Cardiac fibroblast (primary cell): ENCODE results near the gene MMP28.

Experiments
- DNase-seq, 2 donors: peaks; one replicate each; pipeline versions ENCODE4 v3.0.0 to v3.0.0-alpha.2; 2010; ENCODE audit warnings: low read depth in 2 of 2
- H3K4me3 ChIP-seq, 2 donors: replicated peaks in 1 of 2; 1 replicate in 1 of 2; 2 replicates in 1 of 2; pipeline ENCODE4 v1.5.1; 2011; ENCODE audit warnings: low read depth in 2 of 2, low read length in 2 of 2, mild to moderate bottlenecking in 2 of 2, moderate library complexity in 1 of 2
- TF ChIP-seq, protein P1 (sequence below): IDR thresholded peaks from one replicate; pipeline ENCODE4 v1.5.1; 2011; ENCODE audit warnings: low read depth, mild to moderate bottlenecking, low read length, inconsistent platforms

The MMP28 gene

DNA sequence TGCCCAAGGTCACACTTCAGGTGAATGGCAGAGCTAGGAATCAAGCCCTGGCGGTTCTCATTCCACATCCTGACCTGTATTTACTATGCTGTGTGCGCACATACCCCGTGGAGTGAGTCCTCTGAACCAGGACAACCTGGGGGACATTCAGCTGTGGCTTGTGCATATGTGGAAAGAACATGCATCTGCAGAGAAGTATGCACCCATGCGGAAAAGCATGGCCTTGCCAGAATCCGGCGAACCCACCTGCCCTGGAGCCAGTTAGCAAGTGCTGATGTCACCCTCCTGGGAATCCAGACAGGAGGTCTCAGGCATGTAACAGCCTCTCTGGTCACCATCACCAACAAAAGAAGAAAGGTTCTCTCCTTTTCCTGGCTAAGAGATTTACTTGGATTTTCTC is 62.1 kb downstream of the MMP28 start:
- TF ChIP-seq, protein P1, sequence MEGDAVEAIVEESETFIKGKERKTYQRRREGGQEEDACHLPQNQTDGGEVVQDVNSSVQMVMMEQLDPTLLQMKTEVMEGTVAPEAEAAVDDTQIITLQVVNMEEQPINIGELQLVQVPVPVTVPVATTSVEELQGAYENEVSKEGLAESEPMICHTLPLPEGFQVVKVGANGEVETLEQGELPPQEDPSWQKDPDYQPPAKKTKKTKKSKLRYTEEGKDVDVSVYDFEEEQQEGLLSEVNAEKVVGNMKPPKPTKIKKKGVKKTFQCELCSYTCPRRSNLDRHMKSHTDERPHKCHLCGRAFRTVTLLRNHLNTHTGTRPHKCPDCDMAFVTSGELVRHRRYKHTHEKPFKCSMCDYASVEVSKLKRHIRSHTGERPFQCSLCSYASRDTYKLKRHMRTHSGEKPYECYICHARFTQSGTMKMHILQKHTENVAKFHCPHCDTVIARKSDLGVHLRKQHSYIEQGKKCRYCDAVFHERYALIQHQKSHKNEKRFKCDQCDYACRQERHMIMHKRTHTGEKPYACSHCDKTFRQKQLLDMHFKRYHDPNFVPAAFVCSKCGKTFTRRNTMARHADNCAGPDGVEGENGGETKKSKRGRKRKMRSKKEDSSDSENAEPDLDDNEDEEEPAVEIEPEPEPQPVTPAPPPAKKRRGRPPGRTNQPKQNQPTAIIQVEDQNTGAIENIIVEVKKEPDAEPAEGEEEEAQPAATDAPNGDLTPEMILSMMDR = no peak

GRCh38 chr17:35732806-35733136 is 62.7 kb downstream of the MMP28 start:
- no peak for DNase-seq
- peak overlapping the region in 1 of 2 donors; percentile 0 for H3K4me3 ChIP-seq
- TF ChIP-seq, protein P1 = no peak

More for the DNA sequence above, 62.1 kb downstream of the MMP28 start:
- DNase-seq = no peak
- no peak overlapping the region for H3K4me3 ChIP-seq

GRCh38 chr17:35731917-35732805 is 63.3 kb downstream of the MMP28 start:
- DNase-seq = no peak
- peak overlapping the region; percentile 40 to 59 for H3K4me3 ChIP-seq
- TF ChIP-seq, protein P1 = no peak

DNA sequence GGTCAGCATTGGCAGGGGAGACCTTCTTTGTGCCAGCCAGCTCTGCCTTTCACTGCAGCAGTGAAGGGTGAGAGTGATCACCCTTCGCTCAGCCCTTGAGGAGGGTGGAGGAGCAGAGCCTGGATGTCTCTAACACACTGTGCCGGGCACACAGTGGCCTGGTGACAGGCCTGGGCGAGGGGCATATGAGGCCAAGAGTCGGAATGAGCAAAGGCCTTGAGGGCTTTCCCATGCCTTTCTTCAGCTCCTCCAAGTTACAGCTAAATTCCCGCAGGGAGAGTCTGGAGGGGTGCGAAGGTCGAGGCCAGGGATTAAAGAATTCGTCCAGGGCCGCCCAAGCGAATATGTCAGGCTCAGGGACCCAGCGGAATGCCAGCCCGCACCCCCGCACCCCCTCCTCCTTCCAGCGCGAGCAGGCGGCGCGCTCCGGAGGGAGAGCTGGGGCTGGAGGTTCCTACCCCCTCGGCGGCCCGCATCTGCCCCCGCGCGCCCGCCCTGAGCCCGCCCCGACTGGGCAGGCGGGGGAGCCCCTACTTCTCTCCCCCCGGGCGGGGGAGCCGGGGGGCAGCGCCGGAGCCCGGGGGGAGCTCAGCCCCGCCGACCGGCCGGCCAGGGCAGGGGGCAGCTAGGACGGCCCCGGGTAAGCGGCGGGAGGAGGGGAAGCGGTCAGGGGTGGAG is 64.1 kb downstream of the MMP28 start, which contains the start of gene RASL10B:
Gene RASL10B, plus strand, starts transcription at position 401 of the 678 bp plus-strand sequence. CDS start 3,546 bp downstream, outside the sequence.
- H3K4me3 ChIP-seq = peak within 1 kb of the TSS; percentile 40 to 59
- TF ChIP-seq, protein P1 = no peak
- peak; percentile 12 to 56 for DNase-seq

- H3K4me3 ChIP-seq = no peak overlapping the region
- TF ChIP-seq, protein P1 = no peak
- DNase-seq = no peak
Measured at GRCh38 chr17:35730400-35731005, 64.9 kb downstream of the MMP28 start.

GRCh38 chr17:35729405-35729833 is 66.0 kb downstream of the MMP28 start:
- no peak overlapping the region for H3K4me3 ChIP-seq
- TF ChIP-seq, protein P1 = no peak
- DNase-seq = no peak
